Measurements from ENCODE around the gene SUSD6.
A peak's percentile ranks its signal among the peaks of the same experiment; 100 is the strongest.

Gene SUSD6

DNA sequence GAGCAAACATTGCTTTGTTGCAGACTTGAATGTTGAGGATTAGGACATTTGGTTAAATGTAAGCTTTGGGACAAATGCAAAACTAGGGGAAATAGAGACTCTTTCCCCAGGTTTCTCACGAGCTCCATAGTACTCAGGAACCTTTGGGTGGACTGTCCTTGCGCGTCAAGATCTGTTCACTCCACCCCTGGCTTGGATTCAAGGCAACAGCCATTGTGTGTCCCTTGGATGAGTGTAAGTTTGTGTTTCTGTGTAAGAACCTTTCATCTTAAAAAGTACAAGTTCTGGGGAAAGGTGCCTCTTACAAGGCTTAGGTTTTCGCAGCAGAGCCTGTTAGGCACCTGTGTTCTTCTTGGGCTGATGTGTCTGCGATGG lies 3.7 kb downstream of the SUSD6 start:
- no peaks in the 10 kb centered on the region for H4K20me1 ChIP-seq (ENCODE audit: insufficient read depth, low read length)
- peak overlapping the region; percentile 95 for H3K27ac ChIP-seq (ENCODE audit: low read length)

GRCh38 chr14:69615496-69616407 lies 4.4 kb downstream of the SUSD6 start:
- Histone ChIP-seq H3F3A (ENCODE audit: insufficient read depth, low read length) (peaks cover 33% of the 10 kb centered on the region; the same call in 1 of the 2 replicates), H3K4me1 (ENCODE audit: low read length) (peaks cover 33% of the 10 kb centered on the region), H3K79me2 (ENCODE audit: low read length) (peaks cover 81% of the 10 kb centered on the region), H3K4me3 (ENCODE audit: low read length) (peak overlapping the region; percentile 30; the same call in 1 of the 2 replicates), H4K20me1 (ENCODE audit: insufficient read depth, low read length) (no peaks in the 10 kb centered on the region), H3K27ac (ENCODE audit: low read length) (peak overlapping the region; percentile 95), H3K9me2 (replicated peaks; ENCODE audit: insufficient read depth, low read length) (no peaks in the 10 kb centered on the region), H3K27me3 (replicated peaks; ENCODE audit: insufficient read depth, low read length) (no peaks in the 10 kb centered on the region), H3K36me3 (replicated peaks; ENCODE audit: insufficient read depth, low read length) (no peaks in the 10 kb centered on the region), H3K9me3 (replicated peaks; ENCODE audit: insufficient read depth, low read length) (no peaks in the 10 kb centered on the region), H3K9ac (ENCODE audit: low read length) (peak overlapping the region; percentile 66), H3K4me2 (ENCODE audit: low read depth, low read length) (peak overlapping the region; percentile 80), H2AFZ (ENCODE audit: low read length) (no peak overlapping the region)
- TF ChIP-seq EZH2 (optimal IDR thresholded peaks at IDR 0.05; ENCODE audit: low read depth, low read length): no peak
- TF ChIP-seq, protein P1, sequence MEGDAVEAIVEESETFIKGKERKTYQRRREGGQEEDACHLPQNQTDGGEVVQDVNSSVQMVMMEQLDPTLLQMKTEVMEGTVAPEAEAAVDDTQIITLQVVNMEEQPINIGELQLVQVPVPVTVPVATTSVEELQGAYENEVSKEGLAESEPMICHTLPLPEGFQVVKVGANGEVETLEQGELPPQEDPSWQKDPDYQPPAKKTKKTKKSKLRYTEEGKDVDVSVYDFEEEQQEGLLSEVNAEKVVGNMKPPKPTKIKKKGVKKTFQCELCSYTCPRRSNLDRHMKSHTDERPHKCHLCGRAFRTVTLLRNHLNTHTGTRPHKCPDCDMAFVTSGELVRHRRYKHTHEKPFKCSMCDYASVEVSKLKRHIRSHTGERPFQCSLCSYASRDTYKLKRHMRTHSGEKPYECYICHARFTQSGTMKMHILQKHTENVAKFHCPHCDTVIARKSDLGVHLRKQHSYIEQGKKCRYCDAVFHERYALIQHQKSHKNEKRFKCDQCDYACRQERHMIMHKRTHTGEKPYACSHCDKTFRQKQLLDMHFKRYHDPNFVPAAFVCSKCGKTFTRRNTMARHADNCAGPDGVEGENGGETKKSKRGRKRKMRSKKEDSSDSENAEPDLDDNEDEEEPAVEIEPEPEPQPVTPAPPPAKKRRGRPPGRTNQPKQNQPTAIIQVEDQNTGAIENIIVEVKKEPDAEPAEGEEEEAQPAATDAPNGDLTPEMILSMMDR (IDR thresholded peaks at IDR 0.05; ENCODE audit: low read length): no peak
- TF ChIP-seq EZH2phosphoT487 (IDR thresholded peaks at IDR 0.05; ENCODE audit: low read length): no peak
- peak; percentile 81 for DNase-seq

More for the DNA sequence above, 3.7 kb downstream of the SUSD6 start:
- Histone ChIP-seq H3K36me3 (replicated peaks; ENCODE audit: insufficient read depth, low read length) (no peaks in the 10 kb centered on the region), H3K9me3 (replicated peaks; ENCODE audit: insufficient read depth, low read length) (no peaks in the 10 kb centered on the region), H3K9me2 (replicated peaks; ENCODE audit: insufficient read depth, low read length) (no peaks in the 10 kb centered on the region), H3K4me2 (ENCODE audit: low read depth, low read length) (peak overlapping the region; percentile 80), H2AFZ (ENCODE audit: low read length) (no peak overlapping the region), H3K9ac (ENCODE audit: low read length) (peak overlapping the region; percentile 55), H3K4me3 (ENCODE audit: low read length) (peak overlapping the region; percentile 16; the same call in 1 of the 2 replicates), H3K27me3 (replicated peaks; ENCODE audit: insufficient read depth, low read length) (no peaks in the 10 kb centered on the region), H3K4me1 (ENCODE audit: low read length) (peaks cover 38% of the 10 kb centered on the region), H3K79me2 (ENCODE audit: low read length) (peaks cover 74% of the 10 kb centered on the region), H3F3A (ENCODE audit: insufficient read depth, low read length) (peaks cover 33% of the 10 kb centered on the region; the same call in 1 of the 2 replicates)
- TF ChIP-seq, protein P1 (IDR thresholded peaks at IDR 0.05; ENCODE audit: low read length): no peak
- no peak for TF ChIP-seq EZH2phosphoT487 (IDR thresholded peaks at IDR 0.05; ENCODE audit: low read length)
- no peak for TF ChIP-seq EZH2 (optimal IDR thresholded peaks at IDR 0.05; ENCODE audit: low read depth, low read length)
- DNase-seq: no peak

DNA sequence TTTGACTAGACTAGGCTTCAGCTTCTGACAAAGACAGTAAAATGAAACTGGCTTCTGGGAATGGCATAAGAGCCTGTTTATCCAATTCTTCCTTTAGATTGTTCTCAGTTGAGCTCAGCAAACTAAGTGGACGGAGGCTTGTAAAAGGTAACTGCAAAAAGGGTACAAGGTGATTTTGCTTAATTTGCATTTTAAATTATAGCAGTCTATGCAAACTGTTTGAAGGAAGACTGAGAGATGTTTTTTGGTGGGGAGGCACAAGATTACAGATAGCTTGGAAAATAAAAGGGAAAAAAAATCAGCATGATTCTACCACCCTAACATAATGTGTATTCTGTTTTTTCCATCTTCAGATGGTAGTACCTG lies 5.0 kb downstream of the SUSD6 start:
- no peaks in the 10 kb centered on the region for H3K36me3 ChIP-seq (replicated peaks; ENCODE audit: insufficient read depth, low read length)
- H3K9me2 ChIP-seq (replicated peaks; ENCODE audit: insufficient read depth, low read length): no peaks in the 10 kb centered on the region
- H3K4me3 ChIP-seq (ENCODE audit: low read length): peak overlapping the region; percentile 30; the same call in 1 of the 2 replicates
- peak overlapping the region; percentile 80 for H3K4me2 ChIP-seq (ENCODE audit: low read depth, low read length)
- TF ChIP-seq, protein P1 (IDR thresholded peaks at IDR 0.05; ENCODE audit: low read length): no peak
- TF ChIP-seq EZH2 (optimal IDR thresholded peaks at IDR 0.05; ENCODE audit: low read depth, low read length) (no peak), EZH2phosphoT487 (IDR thresholded peaks at IDR 0.05; ENCODE audit: low read length) (no peak)
- H3K9ac ChIP-seq (ENCODE audit: low read length): peak overlapping the region; percentile 66
- no peaks in the 10 kb centered on the region for H4K20me1 ChIP-seq (ENCODE audit: insufficient read depth, low read length)
- peaks cover 33% of the 10 kb centered on the region for H3K4me1 ChIP-seq (ENCODE audit: low read length)
- peak overlapping the region; percentile 95 for H3K27ac ChIP-seq (ENCODE audit: low read length)
- peaks cover 33% of the 10 kb centered on the region; the same call in 1 of the 2 replicates for H3F3A ChIP-seq (ENCODE audit: insufficient read depth, low read length)
- no peaks in the 10 kb centered on the region for H3K27me3 ChIP-seq (replicated peaks; ENCODE audit: insufficient read depth, low read length)
- no peaks in the 10 kb centered on the region for H3K9me3 ChIP-seq (replicated peaks; ENCODE audit: insufficient read depth, low read length)
- H3K79me2 ChIP-seq (ENCODE audit: low read length): peaks cover 87% of the 10 kb centered on the region
- H2AFZ ChIP-seq (ENCODE audit: low read length): no peak overlapping the region
- DNase-seq: no peak

Data from MM.1S (cell line).